ENCODE measurements around the gene CAVIN2.
"Not testable (repeated sequence)": the region's sequence is repeated elsewhere in the genome, so short reads cannot be mapped to it uniquely, and the experiment has no call there.

Gene CAVIN2

DNA sequence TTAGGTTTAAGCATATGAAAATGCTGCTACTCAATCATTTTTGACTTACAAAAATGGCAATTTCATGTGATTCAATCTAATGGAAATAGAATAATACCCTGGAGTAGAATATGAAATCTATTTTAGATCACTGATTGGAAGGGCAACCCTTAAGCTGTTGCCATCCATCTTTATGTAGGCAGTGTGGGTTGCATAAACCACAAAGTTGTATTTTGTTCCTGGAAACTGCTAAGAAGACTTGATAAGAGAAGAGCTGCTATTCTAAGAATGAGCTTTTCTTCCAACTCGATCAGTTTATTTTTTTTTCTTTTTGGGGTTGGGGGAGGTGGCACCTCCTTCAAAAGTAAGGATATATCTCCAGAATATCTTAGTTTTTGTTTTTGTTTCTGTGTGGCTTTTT lies 60.2 kb downstream of the CAVIN2 start:
- H3K4me3 ChIP-seq (ENCODE audit: control insufficient read depth, low read depth, low read length) = no peak overlapping the region
- TF ChIP-seq, protein P1, sequence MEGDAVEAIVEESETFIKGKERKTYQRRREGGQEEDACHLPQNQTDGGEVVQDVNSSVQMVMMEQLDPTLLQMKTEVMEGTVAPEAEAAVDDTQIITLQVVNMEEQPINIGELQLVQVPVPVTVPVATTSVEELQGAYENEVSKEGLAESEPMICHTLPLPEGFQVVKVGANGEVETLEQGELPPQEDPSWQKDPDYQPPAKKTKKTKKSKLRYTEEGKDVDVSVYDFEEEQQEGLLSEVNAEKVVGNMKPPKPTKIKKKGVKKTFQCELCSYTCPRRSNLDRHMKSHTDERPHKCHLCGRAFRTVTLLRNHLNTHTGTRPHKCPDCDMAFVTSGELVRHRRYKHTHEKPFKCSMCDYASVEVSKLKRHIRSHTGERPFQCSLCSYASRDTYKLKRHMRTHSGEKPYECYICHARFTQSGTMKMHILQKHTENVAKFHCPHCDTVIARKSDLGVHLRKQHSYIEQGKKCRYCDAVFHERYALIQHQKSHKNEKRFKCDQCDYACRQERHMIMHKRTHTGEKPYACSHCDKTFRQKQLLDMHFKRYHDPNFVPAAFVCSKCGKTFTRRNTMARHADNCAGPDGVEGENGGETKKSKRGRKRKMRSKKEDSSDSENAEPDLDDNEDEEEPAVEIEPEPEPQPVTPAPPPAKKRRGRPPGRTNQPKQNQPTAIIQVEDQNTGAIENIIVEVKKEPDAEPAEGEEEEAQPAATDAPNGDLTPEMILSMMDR (IDR thresholded peaks at IDR 0.05; ENCODE audit: control insufficient read depth, insufficient read depth, low read depth, low read length, missing control alignments) = no peak
- DNase-seq (ENCODE audit: low read depth) = no peak

GRCh38 chr2:191785651-191786050 lies 61.2 kb downstream of the CAVIN2 start:
- DNase-seq (ENCODE audit: low read depth); H3K4me3 ChIP-seq (ENCODE audit: control insufficient read depth, low read depth, low read length): not testable (repeated sequence)
